ENCODE measurements around the gene PLEKHG4B.

DNA sequence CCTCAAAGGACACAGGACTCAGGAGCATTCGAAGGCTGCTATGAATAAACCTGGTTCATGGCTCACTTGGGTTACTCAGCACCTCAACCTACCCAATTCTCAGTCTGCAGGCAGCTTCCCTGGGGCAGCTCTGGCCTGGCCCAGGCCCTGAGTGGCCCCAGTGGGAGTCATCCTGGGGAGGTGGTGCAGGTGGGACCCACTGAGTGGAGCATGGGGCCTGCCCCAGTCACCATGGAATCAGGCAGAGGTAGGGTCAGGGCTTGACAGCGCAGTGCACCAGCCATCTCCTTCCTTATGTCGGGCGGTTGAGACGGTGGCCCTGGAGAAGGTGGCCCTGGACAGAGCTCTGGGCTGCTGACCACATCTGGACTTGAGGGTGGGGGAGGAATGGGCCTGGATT, 19.2 kb downstream of the PLEKHG4B start:
- no peak for TF ChIP-seq RXRA (IDR thresholded peaks at IDR 0.05; ENCODE audit: borderline replicate concordance, low read depth)
- no peak for TF ChIP-seq EP300 (IDR thresholded peaks at IDR 0.05; ENCODE audit: borderline replicate concordance in 1 of 2, low read depth in 1 of 2, low read length in 1 of 2)
- TF ChIP-seq, protein P1, sequence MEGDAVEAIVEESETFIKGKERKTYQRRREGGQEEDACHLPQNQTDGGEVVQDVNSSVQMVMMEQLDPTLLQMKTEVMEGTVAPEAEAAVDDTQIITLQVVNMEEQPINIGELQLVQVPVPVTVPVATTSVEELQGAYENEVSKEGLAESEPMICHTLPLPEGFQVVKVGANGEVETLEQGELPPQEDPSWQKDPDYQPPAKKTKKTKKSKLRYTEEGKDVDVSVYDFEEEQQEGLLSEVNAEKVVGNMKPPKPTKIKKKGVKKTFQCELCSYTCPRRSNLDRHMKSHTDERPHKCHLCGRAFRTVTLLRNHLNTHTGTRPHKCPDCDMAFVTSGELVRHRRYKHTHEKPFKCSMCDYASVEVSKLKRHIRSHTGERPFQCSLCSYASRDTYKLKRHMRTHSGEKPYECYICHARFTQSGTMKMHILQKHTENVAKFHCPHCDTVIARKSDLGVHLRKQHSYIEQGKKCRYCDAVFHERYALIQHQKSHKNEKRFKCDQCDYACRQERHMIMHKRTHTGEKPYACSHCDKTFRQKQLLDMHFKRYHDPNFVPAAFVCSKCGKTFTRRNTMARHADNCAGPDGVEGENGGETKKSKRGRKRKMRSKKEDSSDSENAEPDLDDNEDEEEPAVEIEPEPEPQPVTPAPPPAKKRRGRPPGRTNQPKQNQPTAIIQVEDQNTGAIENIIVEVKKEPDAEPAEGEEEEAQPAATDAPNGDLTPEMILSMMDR (IDR thresholded peaks at IDR 0.05): no peak
- TF ChIP-seq, protein P2, sequence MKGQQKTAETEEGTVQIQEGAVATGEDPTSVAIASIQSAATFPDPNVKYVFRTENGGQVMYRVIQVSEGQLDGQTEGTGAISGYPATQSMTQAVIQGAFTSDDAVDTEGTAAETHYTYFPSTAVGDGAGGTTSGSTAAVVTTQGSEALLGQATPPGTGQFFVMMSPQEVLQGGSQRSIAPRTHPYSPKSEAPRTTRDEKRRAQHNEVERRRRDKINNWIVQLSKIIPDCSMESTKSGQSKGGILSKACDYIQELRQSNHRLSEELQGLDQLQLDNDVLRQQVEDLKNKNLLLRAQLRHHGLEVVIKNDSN (IDR thresholded peaks at IDR 0.05; ENCODE audit: borderline replicate concordance, low read depth): no peak
- no peak for TF ChIP-seq POLR2AphosphoS5 (IDR thresholded peaks at IDR 0.05; ENCODE audit: low read depth, low read length)
- TF ChIP-seq, protein P3, sequence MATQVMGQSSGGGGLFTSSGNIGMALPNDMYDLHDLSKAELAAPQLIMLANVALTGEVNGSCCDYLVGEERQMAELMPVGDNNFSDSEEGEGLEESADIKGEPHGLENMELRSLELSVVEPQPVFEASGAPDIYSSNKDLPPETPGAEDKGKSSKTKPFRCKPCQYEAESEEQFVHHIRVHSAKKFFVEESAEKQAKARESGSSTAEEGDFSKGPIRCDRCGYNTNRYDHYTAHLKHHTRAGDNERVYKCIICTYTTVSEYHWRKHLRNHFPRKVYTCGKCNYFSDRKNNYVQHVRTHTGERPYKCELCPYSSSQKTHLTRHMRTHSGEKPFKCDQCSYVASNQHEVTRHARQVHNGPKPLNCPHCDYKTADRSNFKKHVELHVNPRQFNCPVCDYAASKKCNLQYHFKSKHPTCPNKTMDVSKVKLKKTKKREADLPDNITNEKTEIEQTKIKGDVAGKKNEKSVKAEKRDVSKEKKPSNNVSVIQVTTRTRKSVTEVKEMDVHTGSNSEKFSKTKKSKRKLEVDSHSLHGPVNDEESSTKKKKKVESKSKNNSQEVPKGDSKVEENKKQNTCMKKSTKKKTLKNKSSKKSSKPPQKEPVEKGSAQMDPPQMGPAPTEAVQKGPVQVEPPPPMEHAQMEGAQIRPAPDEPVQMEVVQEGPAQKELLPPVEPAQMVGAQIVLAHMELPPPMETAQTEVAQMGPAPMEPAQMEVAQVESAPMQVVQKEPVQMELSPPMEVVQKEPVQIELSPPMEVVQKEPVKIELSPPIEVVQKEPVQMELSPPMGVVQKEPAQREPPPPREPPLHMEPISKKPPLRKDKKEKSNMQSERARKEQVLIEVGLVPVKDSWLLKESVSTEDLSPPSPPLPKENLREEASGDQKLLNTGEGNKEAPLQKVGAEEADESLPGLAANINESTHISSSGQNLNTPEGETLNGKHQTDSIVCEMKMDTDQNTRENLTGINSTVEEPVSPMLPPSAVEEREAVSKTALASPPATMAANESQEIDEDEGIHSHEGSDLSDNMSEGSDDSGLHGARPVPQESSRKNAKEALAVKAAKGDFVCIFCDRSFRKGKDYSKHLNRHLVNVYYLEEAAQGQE (IDR thresholded peaks at IDR 0.05; ENCODE audit: low read depth, low read length): no peak
- no peak for TF ChIP-seq TEAD4 (IDR thresholded peaks at IDR 0.05; ENCODE audit: borderline replicate concordance, insufficient read depth)
- TF ChIP-seq NRF1 (IDR thresholded peaks at IDR 0.05; ENCODE audit: low read depth, low read length): no peak
- TF ChIP-seq JUND (IDR thresholded peaks at IDR 0.05): no peak

Measured in SK-N-SH (cell line).